Neutrophil (primary cell): ENCODE results near the gene SNRPA.

Experiments
- H3K27ac ChIP-seq: fragments of 200-600 bp; sonication (generic); 2 replicates; pipeline ENCODE4 v1.5.1; 2016; ENCODE audit warnings: mild to moderate bottlenecking, moderate library complexity
- H3K27me3 ChIP-seq: fragments of 200-600 bp; sonication (generic); 2 replicates; pipeline ENCODE4 v1.6.0; 2016; ENCODE audit warnings: mild to moderate bottlenecking
- H3K36me3 ChIP-seq: fragments of 200-600 bp; sonication (generic); 2 replicates; pipeline ENCODE4 v1.5.1; 2017
- H3K4me1 ChIP-seq, 2 experiments: fragments of 200-600 bp in 1 of 2; sonication (generic) in 1 of 2; 1 replicate in 1 of 2; 2 replicates in 1 of 2; pipeline versions ENCODE4 v1.5.1 to v1.6.1; 2013 to 2016; ENCODE audit warnings: low read depth in 1 of 2, low read length in 1 of 2, mild to moderate bottlenecking in 1 of 2, moderate library complexity in 1 of 2; ENCODE audit not compliant: control insufficient read depth in 1 of 2, insufficient read depth in 1 of 2
- H3K4me3 ChIP-seq, 2 experiments: fragments of 200-600 bp in 1 of 2; sonication (generic) in 1 of 2; 1 replicate in 1 of 2; 2 replicates in 1 of 2; pipeline ENCODE4 v1.5.1; 2013 to 2016; ENCODE audit warnings: low read depth in 1 of 2, low read length in 1 of 2, mild to moderate bottlenecking in 1 of 2, moderate library complexity in 1 of 2
- H3K9me3 ChIP-seq: fragments of 200-600 bp; sonication (generic); 2 replicates; pipeline ENCODE4 v1.5.1; 2016
- CTCF ChIP-seq: fragments of 200-600 bp; sonication (generic); IDR thresholded peaks from 2 replicates; pipeline ENCODE4 v1.5.1; 2016; ENCODE audit warnings: antibody characterized with exemption

SNRPA gene

DNA sequence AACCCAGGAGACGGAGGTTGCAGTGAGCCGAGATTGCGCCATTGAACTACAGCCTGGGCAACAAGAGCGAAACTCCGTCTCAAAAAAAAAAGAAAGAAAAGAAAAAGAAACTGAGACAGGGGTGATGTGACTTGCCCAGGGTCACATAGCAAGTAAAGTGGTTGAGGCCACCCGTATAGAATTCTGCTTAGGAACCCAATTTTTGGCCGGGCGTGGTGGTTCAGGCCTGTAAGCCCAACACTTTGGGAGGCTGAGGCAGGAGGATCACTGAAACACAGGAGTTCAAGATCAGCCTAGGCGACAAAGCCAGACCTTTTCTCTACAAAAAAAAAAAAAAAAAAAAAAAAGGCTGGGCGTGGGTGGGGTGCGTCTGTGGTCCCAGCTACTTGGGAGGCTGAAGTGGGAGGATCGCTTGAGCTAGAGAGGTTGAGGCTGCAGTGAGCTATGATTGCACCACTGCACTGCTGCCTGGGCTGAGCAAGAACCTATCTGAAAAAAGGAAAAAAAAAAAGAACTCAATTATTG is 1.3 kb downstream of the SNRPA start:
- H3K36me3 ChIP-seq: peaks cover 2% of the 10 kb centered on the region
- H3K4me3 ChIP-seq: peak overlapping the region in 1 of 2 experiments; percentile 81
- H3K27me3 ChIP-seq: no peaks in the 10 kb centered on the region
- peaks cover 64 to 81% of the 10 kb centered on the region in 2 experiments for H3K4me1 ChIP-seq
- H3K9me3 ChIP-seq: no peaks in the 10 kb centered on the region
- peak overlapping the region; percentile 91 for H3K27ac ChIP-seq
- no peak for TF ChIP-seq CTCF

- H3K9me3 ChIP-seq: no peaks in the 10 kb centered on the region
- H3K36me3 ChIP-seq: peaks cover 20% of the 10 kb centered on the region
- TF ChIP-seq CTCF: no peak
- peak overlapping the region; percentile 72 for H3K27ac ChIP-seq
- peaks cover 46 to 62% of the 10 kb centered on the region in 2 experiments for H3K4me1 ChIP-seq
- H3K27me3 ChIP-seq: no peaks in the 10 kb centered on the region
- H3K4me3 ChIP-seq: no peak overlapping the region
These were observed 3.7 kb downstream of the SNRPA start for GRCh38 chr19:40754611-40755247.

DNA sequence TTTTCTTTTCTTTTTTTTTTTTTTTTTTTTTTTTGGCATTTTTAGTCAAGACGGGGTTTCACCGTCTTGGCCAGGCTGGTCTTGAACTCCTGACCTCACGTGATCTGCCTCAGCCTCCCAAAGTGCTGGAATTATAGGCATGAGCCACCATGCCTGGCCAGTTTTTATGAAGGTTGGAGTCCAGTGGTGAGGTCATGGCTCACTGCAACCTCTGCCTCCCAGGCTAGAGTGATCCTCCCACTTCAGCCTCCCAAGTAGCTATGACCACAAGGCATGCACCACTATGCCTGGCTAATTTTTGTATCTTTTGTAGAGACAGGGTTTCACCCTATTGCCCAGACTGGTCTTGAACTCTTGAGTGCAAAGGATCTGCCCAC is 4.2 kb downstream of the SNRPA start:
- Histone ChIP-seq H3K36me3 (peaks cover 25% of the 10 kb centered on the region), H3K4me1 (peaks cover 41 to 58% of the 10 kb centered on the region in 2 experiments), H3K9me3 (no peaks in the 10 kb centered on the region), H3K4me3 (no peak overlapping the region), H3K27ac (peak overlapping the region; percentile 72), H3K27me3 (no peaks in the 10 kb centered on the region)
- no peak for TF ChIP-seq CTCF

DNA sequence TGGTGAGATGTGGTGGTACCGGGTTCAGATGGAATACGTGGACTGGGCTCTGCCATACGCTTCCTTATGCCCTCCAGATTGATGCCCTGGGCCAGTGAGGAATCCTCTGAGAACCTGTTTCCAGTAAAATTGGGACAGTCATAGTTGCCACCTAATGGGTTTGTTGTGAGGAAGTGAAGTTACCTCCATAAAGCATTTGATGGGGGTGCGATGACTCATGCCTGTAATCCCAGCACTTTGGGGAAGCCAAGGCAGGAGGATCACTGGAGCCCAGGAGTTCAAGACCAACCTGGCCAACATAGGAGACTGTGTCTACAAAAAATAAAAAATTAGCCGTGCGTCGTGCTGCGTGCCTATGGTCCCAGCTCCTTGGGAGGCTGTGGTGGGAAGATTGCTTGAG is 4.8 kb downstream of the SNRPA start:
- no peaks in the 10 kb centered on the region for H3K9me3 ChIP-seq
- H3K27ac ChIP-seq: peak overlapping the region; percentile 72
- H3K4me3 ChIP-seq: no peak overlapping the region
- no peak for TF ChIP-seq CTCF
- no peaks in the 10 kb centered on the region for H3K27me3 ChIP-seq
- H3K4me1 ChIP-seq: peaks cover 41 to 58% of the 10 kb centered on the region in 2 experiments
- H3K36me3 ChIP-seq: peaks cover 31% of the 10 kb centered on the region

GRCh38 chr19:40756502-40757110 is 5.6 kb downstream of the SNRPA start:
- no peak overlapping the region for H3K4me3 ChIP-seq
- peak overlapping the region; percentile 72 for H3K27ac ChIP-seq

More at GRCh38 chr19:40756502-40757110, 5.6 kb downstream of the SNRPA start:
- Histone ChIP-seq H3K27me3 (no peaks in the 10 kb centered on the region), H3K4me1 (peaks cover 37 to 52% of the 10 kb centered on the region in 2 experiments), H3K36me3 (peaks cover 33% of the 10 kb centered on the region), H3K9me3 (no peaks in the 10 kb centered on the region)
- no peak for TF ChIP-seq CTCF
